Medulla oblongata (tissue), 1 donor: ENCODE measurements around the gene EPHB1.
"Not testable (repeated sequence)": the region's sequence is repeated elsewhere in the genome, so short reads cannot be mapped to it uniquely, and the experiment has no call there.

Source experiments
- DNase-seq: peaks from one replicate; pipeline ENCODE4 v3.0.0-alpha.2; 2015; ENCODE audit errors: extremely low spot score

The EPHB1 gene

GRCh38 chr3:135083756-135084155 lies 288.7 kb downstream of the EPHB1 start:
- no peak for DNase-seq

- DNase-seq: no peak
Observed at GRCh38 chr3:135084405-135084804, 289.3 kb downstream of the EPHB1 start.

GRCh38 chr3:135084976-135085375 lies 289.9 kb downstream of the EPHB1 start:
- no peak for DNase-seq

- DNase-seq: no peak
Observed at GRCh38 chr3:135085652-135086436, 290.8 kb downstream of the EPHB1 start.

GRCh38 chr3:135087782-135088181 lies 292.7 kb downstream of the EPHB1 start:
- DNase-seq: no peak

GRCh38 chr3:135089451-135089850 lies 294.4 kb downstream of the EPHB1 start:
- no peak for DNase-seq

- no peak for DNase-seq
Observed at GRCh38 chr3:135090020-135090717, 295.1 kb downstream of the EPHB1 start.

GRCh38 chr3:135091946-135092345 lies 296.9 kb downstream of the EPHB1 start:
- DNase-seq: no peak

GRCh38 chr3:135093121-135093520 lies 298.1 kb downstream of the EPHB1 start:
- no peak for DNase-seq

- no peak for DNase-seq
Observed at GRCh38 chr3:135097276-135097946, 302.4 kb downstream of the EPHB1 start.

GRCh38 chr3:135099734-135100355 lies 304.8 kb downstream of the EPHB1 start:
- DNase-seq: no peak

GRCh38 chr3:135100366-135100765 lies 305.3 kb downstream of the EPHB1 start:
- no peak for DNase-seq

GRCh38 chr3:135103917-135104316 lies 308.9 kb downstream of the EPHB1 start:
- no peak for DNase-seq

GRCh38 chr3:135106445-135106844 lies 311.4 kb downstream of the EPHB1 start:
- DNase-seq: no peak

- no peak for DNase-seq
Observed at GRCh38 chr3:135107043-135107442, 312.0 kb downstream of the EPHB1 start.

- peak; percentile 6 for DNase-seq
Observed at GRCh38 chr3:135109681-135110080, 314.6 kb downstream of the EPHB1 start.

- DNase-seq: not testable (repeated sequence)
Observed at GRCh38 chr3:135114551-135114950, 319.5 kb downstream of the EPHB1 start.

GRCh38 chr3:135117977-135118376 lies 322.9 kb downstream of the EPHB1 start:
- DNase-seq: no peak

GRCh38 chr3:135118792-135119191 lies 323.7 kb downstream of the EPHB1 start:
- DNase-seq: no peak

GRCh38 chr3:135125171-135125801 lies 330.2 kb downstream of the EPHB1 start:
- no peak for DNase-seq

GRCh38 chr3:135127946-135128470 lies 332.9 kb downstream of the EPHB1 start:
- no peak for DNase-seq
